GM23338 (cell line): ENCODE data around the gene SLC8A3. TPM values are rescaled to one million over a fixed set of nuclear protein-coding genes. Genes with fewer than 3 reads are reported as not detected.

ENCODE experiments used
- ATAC-seq: fragments of 200-7000 bp; cut with Tn5 transposase; 3 replicates; pipeline ENCODE4 v1.9.1; 2020
- DNase-seq: peaks from one replicate; pipeline ENCODE4 v3.0.0-alpha.2; 2015; ENCODE audit warnings: low spot score
- H2AFZ ChIP-seq: fragments of 200-600 bp; sonication (generic); 2 replicates; pipeline ENCODE4 v1.8.0; 2016; ENCODE audit warnings: antibody characterized with exemption, mild to moderate bottlenecking, moderate library complexity
- H3F3A ChIP-seq: fragments of 200-600 bp; sonication (generic); replicated peaks from 2 replicates; pipeline ENCODE4 v1.8.0; 2017; ENCODE audit warnings: antibody characterized with exemption, mixed run types, low read depth
- H3K27ac ChIP-seq: fragments of 200-600 bp; sonication (generic); 2 replicates; pipeline ENCODE4 v1.6.1; 2016; ENCODE audit warnings: low read depth
- H3K27me3 ChIP-seq: fragments of 200-600 bp; sonication (generic); 2 replicates; pipeline ENCODE4 v1.8.0; 2016; ENCODE audit warnings: mild to moderate bottlenecking, mixed run types, moderate library complexity; ENCODE audit not compliant: insufficient read depth
- H3K36me3 ChIP-seq: fragments of 200-600 bp; sonication (generic); 2 replicates; pipeline ENCODE4 v1.8.0; 2016; ENCODE audit warnings: mild to moderate bottlenecking; ENCODE audit not compliant: insufficient read depth
- H3K4me1 ChIP-seq: fragments of 200-600 bp; sonication (generic); 2 replicates; pipeline ENCODE4 v1.8.0; 2016; ENCODE audit warnings: mild to moderate bottlenecking, moderate library complexity; ENCODE audit not compliant: insufficient read depth
- H3K4me2 ChIP-seq: fragments of 200-600 bp; sonication (generic); 2 replicates; pipeline ENCODE4 v1.7.1; 2017; ENCODE audit warnings: mixed run types
- H3K4me3 ChIP-seq: fragments of 200-600 bp; sonication (generic); 2 replicates; pipeline ENCODE4 v1.6.1; 2016; ENCODE audit warnings: mixed run types
- H3K79me2 ChIP-seq: fragments of 200-600 bp; sonication (generic); replicated peaks from 2 replicates; pipeline ENCODE4 v1.8.0; 2017; ENCODE audit warnings: mild to moderate bottlenecking; ENCODE audit not compliant: insufficient read depth
- H3K9me2 ChIP-seq: fragments of 200-600 bp; sonication (generic); 2 replicates; pipeline ENCODE4 v1.8.0; 2017; ENCODE audit not compliant: insufficient read depth
- H4K20me1 ChIP-seq: fragments of 200-600 bp; sonication (generic); replicated peaks from 2 replicates; pipeline ENCODE4 v1.8.0; 2017; ENCODE audit warnings: mild to moderate bottlenecking; ENCODE audit not compliant: insufficient read depth
- H3K27ac Mint-ChIP-seq: 2 replicates; pipeline ENCODE4 v1.8.0; 2020; ENCODE audit warnings: inconsistent platforms, mild to moderate bottlenecking, moderate library complexity, mixed read lengths
- H3K27me3 Mint-ChIP-seq: 3 replicates; pipeline ENCODE4 v1.8.0; 2022; ENCODE audit warnings: low read depth, mild to moderate bottlenecking, moderate library complexity, mixed read lengths, inconsistent platforms; ENCODE audit not compliant: insufficient read depth, poor library complexity
- H3K36me3 Mint-ChIP-seq: 3 replicates; pipeline ENCODE4 v1.8.0; 2021; ENCODE audit warnings: low read depth, mild to moderate bottlenecking, inconsistent platforms, moderate library complexity, mixed read lengths
- H3K4me1 Mint-ChIP-seq: 3 replicates; pipeline ENCODE4 v1.8.0; 2020; ENCODE audit warnings: mild to moderate bottlenecking, inconsistent platforms, mixed read lengths
- H3K4me3 Mint-ChIP-seq: 3 replicates; pipeline ENCODE4 v1.8.0; 2021; ENCODE audit warnings: moderate library complexity, mild to moderate bottlenecking, inconsistent platforms, mixed read lengths
- H3K9me3 Mint-ChIP-seq: 3 replicates; pipeline ENCODE4 v1.8.0; 2020; ENCODE audit warnings: moderate library complexity, mild to moderate bottlenecking, inconsistent platforms, mixed read lengths
- polyA plus RNA-seq: library from polyadenylated mRNA; unstranded; fragments of >200 nt; fragmentation: Nextera tagmentation; extraction: Ambion mirVana; gene quantifications from 2 replicates; pipeline ENCODE4 v1.2.1, GENCODE V29; 2016
- total RNA-seq: library from RNA; depleted of rRNA; stranded (reverse); fragments of >200 nt; shearing (Covaris generic); gene quantifications from 2 replicates; pipeline ENCODE4 v1.2.3, GENCODE V29; 2014
- TF ChIP-seq, protein P1 (sequence below): IDR thresholded peaks from one replicate; pipeline ENCODE4 v1.6.1; 2018; ENCODE audit warnings: antibody characterized with exemption; ENCODE audit not compliant: unreplicated experiment
- TF ChIP-seq, protein P2 (sequence below): fragments of 250-450 bp; sonication (Bioruptor Pico); IDR thresholded peaks from 2 replicates; pipeline ENCODE4 v1.5.0; 2020; ENCODE audit warnings: mild to moderate bottlenecking, moderate library complexity

Gene SLC8A3
- total and polyA plus RNA-seq, 2 experiments from 2014 or later = 0.82 to 2.0 TPM

DNA sequence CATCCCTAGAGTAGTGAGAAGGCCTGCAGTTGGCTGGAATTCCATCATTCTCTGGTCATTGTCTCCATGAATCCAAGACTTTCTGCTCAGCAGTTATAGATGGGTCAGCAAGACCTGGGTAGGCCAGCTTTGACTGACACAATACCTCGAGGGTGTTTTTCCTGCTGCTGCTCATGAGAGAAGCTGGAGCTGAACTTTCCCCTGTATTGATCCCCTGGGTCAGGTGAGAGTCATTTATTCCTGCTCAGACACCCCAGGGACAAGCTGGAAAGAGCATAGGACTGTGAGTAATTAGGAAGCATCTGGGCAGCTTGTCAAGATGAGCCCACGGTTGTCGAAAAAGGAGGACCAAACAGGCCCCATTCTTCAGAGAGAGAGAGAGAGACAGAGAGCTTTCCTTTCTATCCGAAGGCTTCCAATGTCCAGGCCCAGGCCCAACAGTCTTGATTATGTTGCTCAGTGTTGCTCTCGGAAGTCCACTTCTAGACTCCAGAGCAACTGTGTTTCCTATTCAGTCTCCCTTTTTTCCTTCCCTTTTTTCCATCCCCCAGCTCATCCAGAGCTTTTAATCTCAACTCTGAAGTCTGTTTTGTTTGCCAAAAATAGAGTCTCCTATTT, 131.1 kb downstream of the SLC8A3 start (continued):
- TF ChIP-seq, protein P1, sequence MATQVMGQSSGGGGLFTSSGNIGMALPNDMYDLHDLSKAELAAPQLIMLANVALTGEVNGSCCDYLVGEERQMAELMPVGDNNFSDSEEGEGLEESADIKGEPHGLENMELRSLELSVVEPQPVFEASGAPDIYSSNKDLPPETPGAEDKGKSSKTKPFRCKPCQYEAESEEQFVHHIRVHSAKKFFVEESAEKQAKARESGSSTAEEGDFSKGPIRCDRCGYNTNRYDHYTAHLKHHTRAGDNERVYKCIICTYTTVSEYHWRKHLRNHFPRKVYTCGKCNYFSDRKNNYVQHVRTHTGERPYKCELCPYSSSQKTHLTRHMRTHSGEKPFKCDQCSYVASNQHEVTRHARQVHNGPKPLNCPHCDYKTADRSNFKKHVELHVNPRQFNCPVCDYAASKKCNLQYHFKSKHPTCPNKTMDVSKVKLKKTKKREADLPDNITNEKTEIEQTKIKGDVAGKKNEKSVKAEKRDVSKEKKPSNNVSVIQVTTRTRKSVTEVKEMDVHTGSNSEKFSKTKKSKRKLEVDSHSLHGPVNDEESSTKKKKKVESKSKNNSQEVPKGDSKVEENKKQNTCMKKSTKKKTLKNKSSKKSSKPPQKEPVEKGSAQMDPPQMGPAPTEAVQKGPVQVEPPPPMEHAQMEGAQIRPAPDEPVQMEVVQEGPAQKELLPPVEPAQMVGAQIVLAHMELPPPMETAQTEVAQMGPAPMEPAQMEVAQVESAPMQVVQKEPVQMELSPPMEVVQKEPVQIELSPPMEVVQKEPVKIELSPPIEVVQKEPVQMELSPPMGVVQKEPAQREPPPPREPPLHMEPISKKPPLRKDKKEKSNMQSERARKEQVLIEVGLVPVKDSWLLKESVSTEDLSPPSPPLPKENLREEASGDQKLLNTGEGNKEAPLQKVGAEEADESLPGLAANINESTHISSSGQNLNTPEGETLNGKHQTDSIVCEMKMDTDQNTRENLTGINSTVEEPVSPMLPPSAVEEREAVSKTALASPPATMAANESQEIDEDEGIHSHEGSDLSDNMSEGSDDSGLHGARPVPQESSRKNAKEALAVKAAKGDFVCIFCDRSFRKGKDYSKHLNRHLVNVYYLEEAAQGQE = no peak

DNA sequence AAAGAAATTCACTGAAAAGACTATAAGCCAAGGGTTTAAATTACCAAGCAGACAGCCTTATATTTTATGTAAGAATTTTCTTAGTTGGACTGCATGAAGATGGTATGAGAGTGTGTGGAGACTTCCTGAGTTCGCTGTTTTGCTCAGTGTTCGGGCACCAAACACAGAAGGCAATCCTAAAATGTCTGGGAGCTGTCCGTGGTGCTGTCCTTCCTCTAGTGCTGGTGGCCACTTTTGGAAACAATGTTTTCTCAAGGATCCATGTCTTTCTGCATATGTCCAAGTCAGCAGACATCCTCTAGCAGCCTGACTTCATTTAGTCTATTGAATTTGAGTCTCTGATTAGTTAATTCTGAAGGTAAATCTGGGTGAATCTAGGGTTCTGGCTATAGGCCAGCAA, 135.8 kb downstream of the SLC8A3 start:
- Histone ChIP-seq H3K27ac (no peak overlapping the region), H3K79me2 (no peaks in the 10 kb centered on the region), H3K4me3 (no peak overlapping the region), H3K4me2 (no peak overlapping the region), H3K4me1 (peaks cover 16% of the 10 kb centered on the region), H3K36me3 (no peaks in the 10 kb centered on the region), H3K9me2 (0 out of 2 replicates have a peak, but pooled peaks cover under 1% of the 10 kb centered on the region), H4K20me1 (no peaks in the 10 kb centered on the region), H2AFZ (no peak overlapping the region), H3K27me3 (no peaks in the 10 kb centered on the region), H3F3A (no peaks in the 10 kb centered on the region)
- Mint-ChIP-seq H3K9me3 (no peaks in the 10 kb centered on the region), H3K36me3 (no peaks in the 10 kb centered on the region), H3K27ac (no peak overlapping the region), H3K27me3 (no peaks in the 10 kb centered on the region), H3K4me1 (peaks cover 8% of the 10 kb centered on the region), H3K4me3 (no peak overlapping the region)
- peak; percentile 57 for ATAC-seq
- DNase-seq = peak; percentile 76
- TF ChIP-seq, protein P2, sequence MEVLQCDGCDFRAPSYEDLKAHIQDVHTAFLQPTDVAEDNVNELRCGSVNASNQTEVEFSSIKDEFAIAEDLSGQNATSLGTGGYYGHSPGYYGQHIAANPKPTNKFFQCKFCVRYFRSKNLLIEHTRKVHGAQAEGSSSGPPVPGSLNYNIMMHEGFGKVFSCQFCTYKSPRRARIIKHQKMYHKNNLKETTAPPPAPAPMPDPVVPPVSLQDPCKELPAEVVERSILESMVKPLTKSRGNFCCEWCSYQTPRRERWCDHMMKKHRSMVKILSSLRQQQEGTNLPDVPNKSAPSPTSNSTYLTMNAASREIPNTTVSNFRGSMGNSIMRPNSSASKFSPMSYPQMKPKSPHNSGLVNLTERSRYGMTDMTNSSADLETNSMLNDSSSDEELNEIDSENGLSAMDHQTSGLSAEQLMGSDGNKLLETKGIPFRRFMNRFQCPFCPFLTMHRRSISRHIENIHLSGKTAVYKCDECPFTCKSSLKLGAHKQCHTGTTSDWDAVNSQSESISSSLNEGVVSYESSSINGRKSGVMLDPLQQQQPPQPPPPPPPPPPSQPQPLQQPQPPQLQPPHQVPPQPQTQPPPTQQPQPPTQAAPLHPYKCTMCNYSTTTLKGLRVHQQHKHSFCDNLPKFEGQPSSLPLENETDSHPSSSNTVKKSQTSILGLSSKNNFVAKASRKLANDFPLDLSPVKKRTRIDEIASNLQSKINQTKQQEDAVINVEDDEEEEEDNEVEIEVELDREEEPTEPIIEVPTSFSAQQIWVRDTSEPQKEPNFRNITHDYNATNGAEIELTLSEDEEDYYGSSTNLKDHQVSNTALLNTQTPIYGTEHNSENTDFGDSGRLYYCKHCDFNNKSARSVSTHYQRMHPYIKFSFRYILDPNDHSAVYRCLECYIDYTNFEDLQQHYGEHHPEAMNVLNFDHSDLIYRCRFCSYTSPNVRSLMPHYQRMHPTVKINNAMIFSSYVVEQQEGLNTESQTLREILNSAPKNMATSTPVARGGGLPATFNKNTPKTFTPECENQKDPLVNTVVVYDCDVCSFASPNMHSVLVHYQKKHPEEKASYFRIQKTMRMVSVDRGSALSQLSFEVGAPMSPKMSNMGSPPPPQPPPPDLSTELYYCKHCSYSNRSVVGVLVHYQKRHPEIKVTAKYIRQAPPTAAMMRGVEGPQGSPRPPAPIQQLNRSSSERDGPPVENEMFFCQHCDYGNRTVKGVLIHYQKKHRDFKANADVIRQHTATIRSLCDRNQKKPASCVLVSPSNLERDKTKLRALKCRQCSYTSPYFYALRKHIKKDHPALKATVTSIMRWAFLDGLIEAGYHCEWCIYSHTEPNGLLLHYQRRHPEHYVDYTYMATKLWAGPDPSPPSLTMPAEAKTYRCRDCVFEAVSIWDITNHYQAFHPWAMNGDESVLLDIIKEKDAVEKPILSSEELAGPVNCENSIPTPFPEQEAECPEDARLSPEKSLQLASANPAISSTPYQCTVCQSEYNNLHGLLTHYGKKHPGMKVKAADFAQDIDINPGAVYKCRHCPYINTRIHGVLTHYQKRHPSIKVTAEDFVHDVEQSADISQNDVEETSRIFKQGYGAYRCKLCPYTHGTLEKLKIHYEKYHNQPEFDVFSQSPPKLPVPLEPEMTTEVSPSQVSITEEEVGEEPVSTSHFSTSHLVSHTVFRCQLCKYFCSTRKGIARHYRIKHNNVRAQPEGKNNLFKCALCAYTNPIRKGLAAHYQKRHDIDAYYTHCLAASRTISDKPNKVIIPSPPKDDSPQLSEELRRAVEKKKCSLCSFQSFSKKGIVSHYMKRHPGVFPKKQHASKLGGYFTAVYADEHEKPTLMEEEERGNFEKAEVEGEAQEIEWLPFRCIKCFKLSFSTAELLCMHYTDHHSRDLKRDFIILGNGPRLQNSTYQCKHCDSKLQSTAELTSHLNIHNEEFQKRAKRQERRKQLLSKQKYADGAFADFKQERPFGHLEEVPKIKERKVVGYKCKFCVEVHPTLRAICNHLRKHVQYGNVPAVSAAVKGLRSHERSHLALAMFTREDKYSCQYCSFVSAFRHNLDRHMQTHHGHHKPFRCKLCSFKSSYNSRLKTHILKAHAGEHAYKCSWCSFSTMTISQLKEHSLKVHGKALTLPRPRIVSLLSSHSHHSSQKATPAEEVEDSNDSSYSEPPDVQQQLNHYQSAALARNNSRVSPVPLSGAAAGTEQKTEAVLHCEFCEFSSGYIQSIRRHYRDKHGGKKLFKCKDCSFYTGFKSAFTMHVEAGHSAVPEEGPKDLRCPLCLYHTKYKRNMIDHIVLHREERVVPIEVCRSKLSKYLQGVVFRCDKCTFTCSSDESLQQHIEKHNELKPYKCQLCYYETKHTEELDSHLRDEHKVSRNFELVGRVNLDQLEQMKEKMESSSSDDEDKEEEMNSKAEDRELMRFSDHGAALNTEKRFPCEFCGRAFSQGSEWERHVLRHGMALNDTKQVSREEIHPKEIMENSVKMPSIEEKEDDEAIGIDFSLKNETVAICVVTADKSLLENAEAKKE (CRISPR knock-in tag) = no peak
- TF ChIP-seq, protein P1 = peak; percentile 89
